ENCODE data around the gene IRS1.

IRS1 gene

DNA sequence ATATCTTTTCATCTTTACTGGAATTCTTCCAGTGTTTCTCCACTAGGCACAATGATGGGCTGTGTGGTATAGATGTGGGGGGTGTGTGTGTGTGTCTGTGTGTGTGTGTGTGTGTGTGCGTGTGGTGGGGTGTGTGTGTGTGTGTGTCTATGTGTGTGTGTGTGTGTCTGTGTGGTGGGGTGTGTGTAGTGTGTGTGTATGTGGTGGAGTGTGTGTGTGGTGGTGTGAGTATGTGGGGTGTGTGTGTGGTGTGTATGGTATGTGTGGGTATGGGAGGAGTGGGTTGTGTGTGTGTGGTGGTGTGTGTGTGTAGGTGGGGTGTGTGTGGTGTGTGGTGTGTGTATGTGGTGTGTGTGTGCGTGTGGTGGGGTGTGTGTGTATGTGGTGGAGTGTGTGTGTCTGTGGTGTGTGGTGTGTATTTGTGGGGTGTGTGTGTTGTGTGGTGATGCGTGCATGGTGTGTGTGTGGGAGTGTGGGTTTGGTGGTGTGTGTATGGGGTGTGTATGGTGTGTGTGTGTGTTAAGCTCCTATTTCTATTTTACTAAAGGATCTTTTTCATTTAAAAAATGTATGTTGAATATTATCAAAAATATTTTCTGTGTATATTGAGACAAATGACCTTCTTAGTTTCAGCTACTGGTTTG is 84.2 kb downstream of the IRS1 start:
- Histone ChIP-seq H3K4me3 (ENCODE audit: low read length) (no peak overlapping the region), H3K79me2 (ENCODE audit: low read length) (no peaks in the 10 kb centered on the region), H3K4me1 (ENCODE audit: low read length) (no peaks in the 10 kb centered on the region), H3K27ac (ENCODE audit: low read length) (no peak overlapping the region), H3K4me2 (ENCODE audit: low read length) (no peak overlapping the region), H3K27me3 (ENCODE audit: low read depth, low read length) (no peaks in the 10 kb centered on the region), H3K36me3 (replicated peaks; ENCODE audit: low read depth, low read length) (no peaks in the 10 kb centered on the region), H4K20me1 (ENCODE audit: insufficient read depth, low read length) (no peaks in the 10 kb centered on the region), H3K9me3 (ENCODE audit: insufficient read depth, low read length) (no peaks in the 10 kb centered on the region), H3K9ac (ENCODE audit: low read length) (no peak overlapping the region), H2AFZ (ENCODE audit: low read depth, low read length) (no peak overlapping the region)
- no peak for TF ChIP-seq CTCF (IDR thresholded peaks at IDR 0.05; ENCODE audit: low read depth, low read length)
- TF ChIP-seq EZH2phosphoT487 (IDR thresholded peaks at IDR 0.05; ENCODE audit: low read depth): no peak

- H3K4me3 ChIP-seq (ENCODE audit: low read length): no peak overlapping the region
- no peaks in the 10 kb centered on the region for H3K27me3 ChIP-seq (ENCODE audit: low read depth, low read length)
- H3K9me3 ChIP-seq (ENCODE audit: insufficient read depth, low read length): no peaks in the 10 kb centered on the region
- H3K27ac ChIP-seq (ENCODE audit: low read length): no peak overlapping the region
- no peak overlapping the region for H3K4me2 ChIP-seq (ENCODE audit: low read length)
- TF ChIP-seq EZH2phosphoT487 (IDR thresholded peaks at IDR 0.05; ENCODE audit: low read depth): no peak
- TF ChIP-seq CTCF (IDR thresholded peaks at IDR 0.05; ENCODE audit: low read depth, low read length): no peak
- H2AFZ ChIP-seq (ENCODE audit: low read depth, low read length): no peak overlapping the region
- no peaks in the 10 kb centered on the region for H3K79me2 ChIP-seq (ENCODE audit: low read length)
- H3K4me1 ChIP-seq (ENCODE audit: low read length): no peaks in the 10 kb centered on the region
- H3K36me3 ChIP-seq (replicated peaks; ENCODE audit: low read depth, low read length): no peaks in the 10 kb centered on the region
- H3K9ac ChIP-seq (ENCODE audit: low read length): no peak overlapping the region
- H4K20me1 ChIP-seq (ENCODE audit: insufficient read depth, low read length): no peaks in the 10 kb centered on the region
These were observed 86.7 kb downstream of the IRS1 start for GRCh38 chr2:226712941-226713340.

DNA sequence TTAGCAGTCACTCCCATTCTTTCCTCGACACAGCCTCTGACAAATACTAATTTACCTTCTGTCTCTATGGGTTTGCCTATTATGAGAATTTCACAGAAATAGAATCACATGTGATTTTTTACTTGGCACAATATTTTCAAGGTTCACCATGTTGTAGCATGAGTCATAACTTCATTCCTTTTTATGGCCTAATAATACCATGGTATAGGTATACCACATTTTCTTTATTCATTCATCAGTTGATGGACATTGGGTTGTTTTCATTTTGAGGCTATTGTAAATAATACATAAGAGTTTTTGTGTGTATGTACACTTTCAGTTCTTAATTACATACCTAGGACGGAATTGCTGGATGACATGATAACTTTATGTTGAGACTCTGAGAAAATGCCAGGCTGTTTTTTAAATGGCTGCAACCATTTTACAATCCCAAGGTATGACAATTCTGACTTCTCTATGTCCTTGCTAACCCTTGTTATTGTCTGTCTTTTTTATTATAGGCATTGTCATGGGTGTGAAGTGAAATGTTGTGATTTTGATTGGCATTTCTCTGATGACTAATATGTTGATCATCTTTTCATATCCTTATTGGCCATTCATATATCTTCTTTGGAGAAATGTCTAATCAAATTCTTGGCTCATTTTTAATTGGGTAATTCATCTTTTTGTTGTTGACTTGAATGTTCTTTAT is 87.9 kb downstream of the IRS1 start:
- Histone ChIP-seq H3K4me3 (ENCODE audit: low read length) (no peak overlapping the region), H3K79me2 (ENCODE audit: low read length) (no peaks in the 10 kb centered on the region), H3K9ac (ENCODE audit: low read length) (no peak overlapping the region), H3K9me3 (ENCODE audit: insufficient read depth, low read length) (no peaks in the 10 kb centered on the region), H4K20me1 (ENCODE audit: insufficient read depth, low read length) (no peaks in the 10 kb centered on the region), H3K4me2 (ENCODE audit: low read length) (no peak overlapping the region), H3K27ac (ENCODE audit: low read length) (no peak overlapping the region), H3K4me1 (ENCODE audit: low read length) (no peaks in the 10 kb centered on the region), H3K27me3 (ENCODE audit: low read depth, low read length) (no peaks in the 10 kb centered on the region), H3K36me3 (replicated peaks; ENCODE audit: low read depth, low read length) (no peaks in the 10 kb centered on the region), H2AFZ (ENCODE audit: low read depth, low read length) (no peak overlapping the region)
- TF ChIP-seq EZH2phosphoT487 (IDR thresholded peaks at IDR 0.05; ENCODE audit: low read depth) (no peak), CTCF (IDR thresholded peaks at IDR 0.05; ENCODE audit: low read depth, low read length) (no peak)

- Histone ChIP-seq H3K36me3 (replicated peaks; ENCODE audit: low read depth, low read length) (no peaks in the 10 kb centered on the region), H3K27ac (ENCODE audit: low read length) (no peak overlapping the region), H3K4me1 (ENCODE audit: low read length) (no peaks in the 10 kb centered on the region), H4K20me1 (ENCODE audit: insufficient read depth, low read length) (no peaks in the 10 kb centered on the region), H3K4me3 (ENCODE audit: low read length) (no peak overlapping the region), H2AFZ (ENCODE audit: low read depth, low read length) (no peak overlapping the region), H3K27me3 (ENCODE audit: low read depth, low read length) (0 out of 2 replicates have a peak, but pooled peaks cover 5% of the 10 kb centered on the region), H3K9me3 (ENCODE audit: insufficient read depth, low read length) (no peaks in the 10 kb centered on the region), H3K9ac (ENCODE audit: low read length) (no peak overlapping the region), H3K79me2 (ENCODE audit: low read length) (no peaks in the 10 kb centered on the region), H3K4me2 (ENCODE audit: low read length) (no peak overlapping the region)
- TF ChIP-seq CTCF (IDR thresholded peaks at IDR 0.05; ENCODE audit: low read depth, low read length): no peak
- TF ChIP-seq EZH2phosphoT487 (IDR thresholded peaks at IDR 0.05; ENCODE audit: low read depth): no peak
These were observed 92.1 kb downstream of the IRS1 start for GRCh38 chr2:226707499-226707898.
